Stimulated activated CD4-positive, alpha-beta T cell treated with anti-CD3 and anti-CD28 coated beads, Interleukin-2, amount 100 ng/mL, for 4 hours (primary cell): ENCODE measurements around the gene KEL.

Experiments
- DNase-seq: peaks from one replicate; pipeline ENCODE4 v3.0.0-alpha.2; 2020; ENCODE audit warnings: low read depth

Gene KEL

GRCh38 chr7:142898377-142899170 is 63.6 kb downstream of the KEL start:
- no peak for DNase-seq

GRCh38 chr7:142897691-142898090 is 64.5 kb downstream of the KEL start:
- DNase-seq: no peak

- DNase-seq: no peak
These were observed 65.3 kb downstream of the KEL start for GRCh38 chr7:142896741-142897379.

GRCh38 chr7:142896151-142896550 is 66.0 kb downstream of the KEL start:
- no peak for DNase-seq

GRCh38 chr7:142894985-142895593 is 67.1 kb downstream of the KEL start:
- DNase-seq: no peak

GRCh38 chr7:142894112-142894984 is 67.8 kb downstream of the KEL start:
- no peak for DNase-seq

- no peak for DNase-seq
These were observed 69.2 kb downstream of the KEL start for GRCh38 chr7:142892951-142893350.

GRCh38 chr7:142891490-142892082 is 70.6 kb downstream of the KEL start:
- DNase-seq: no peak
